ENCODE measurements around the gene TMPRSS13.

DNA sequence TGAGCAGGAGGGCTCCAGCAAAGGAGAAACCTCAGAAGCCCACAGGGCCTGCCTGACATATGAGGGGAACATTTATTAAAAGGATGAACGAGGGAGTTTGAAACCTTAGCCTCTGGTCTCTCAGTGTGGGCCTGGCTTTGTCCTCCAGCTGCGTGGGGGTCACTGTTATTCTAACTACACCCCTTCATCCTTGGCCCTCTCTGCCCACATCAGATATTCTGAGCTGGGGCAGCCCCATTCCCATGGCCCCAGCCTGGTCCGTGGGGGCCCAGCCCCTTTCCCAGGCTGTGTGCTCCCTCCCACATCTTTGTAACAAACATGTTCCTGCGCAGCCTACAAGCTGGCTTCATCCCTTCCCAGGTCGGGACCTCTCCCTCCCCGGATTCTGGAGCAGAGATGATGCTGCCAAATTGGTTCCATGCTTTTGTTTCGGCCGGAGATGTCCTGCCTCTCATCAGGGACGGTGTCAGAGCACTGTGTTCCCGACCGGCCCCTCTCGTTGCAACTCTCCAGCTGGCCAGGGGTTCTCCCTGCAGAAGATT, 56.7 kb downstream of the TMPRSS13 start:
- no peak for TF ChIP-seq EP300 (IDR thresholded peaks at IDR 0.05)
- no peak for TF ChIP-seq CTCF (IDR thresholded peaks at IDR 0.05)
- TF ChIP-seq POLR2AphosphoS5 (IDR thresholded peaks at IDR 0.05): peak in 1 of 2 donors; percentile 43
- TF ChIP-seq POLR2A (IDR thresholded peaks at IDR 0.05; ENCODE audit: low read depth): no peak
